GM12878 (cell line): Measurements from ENCODE around the gene MAPK8. TPM values are rescaled to one million over a fixed set of nuclear protein-coding genes. Genes with fewer than 3 reads are reported as not detected.

ENCODE experiments used
- BHLHE40 ChIP-seq, 2 experiments: fragments of 450-650 bp in 1 of 2; IDR thresholded peaks; 2 replicates each; pipeline ENCODE4 v1.6.1; 2011 to 2017; ENCODE audit warnings: low read depth in 2 of 2, borderline replicate concordance in 1 of 2, improper control_type of control experiment in 1 of 2, low read length in 1 of 2, mild to moderate bottlenecking in 1 of 2
- CHD2 ChIP-seq: IDR thresholded peaks from 2 replicates; pipeline ENCODE4 v1.6.1; 2011; ENCODE audit warnings: low read depth, low read length, improper control_type of control experiment, borderline replicate concordance
- E4F1 ChIP-seq: fragments of 450-650 bp; IDR thresholded peaks from 2 replicates; pipeline ENCODE4 v1.6.1; 2018; ENCODE audit warnings: borderline replicate concordance, mild to moderate bottlenecking; ENCODE audit not compliant: partially characterized antibody
- HDGF ChIP-seq: fragments of 450-650 bp; IDR thresholded peaks from 2 replicates; pipeline ENCODE4 v1.6.1; 2016; ENCODE audit warnings: antibody characterized with exemption
- IKZF1 ChIP-seq: fragments of 450-650 bp; conservative IDR thresholded peaks from 2 replicates; pipeline ENCODE4 v1.6.1; 2017; ENCODE audit warnings: antibody characterized with exemption, mild to moderate bottlenecking
- IKZF2 ChIP-seq, 2 experiments: fragments of 450-650 bp; IDR thresholded peaks; 2 replicates each; pipeline ENCODE4 v1.6.1; 2017; ENCODE audit warnings: mild to moderate bottlenecking in 2 of 2, moderate library complexity in 2 of 2
- IRF4 ChIP-seq: IDR thresholded peaks from 2 replicates; pipeline ENCODE4 v1.6.1; 2011; ENCODE audit warnings: low read depth, low read length
- LARP7 ChIP-seq: fragments of 450-650 bp; IDR thresholded peaks from 2 replicates; pipeline ENCODE4 v1.6.1; 2017; ENCODE audit warnings: mild to moderate bottlenecking
- NFIC ChIP-seq: IDR thresholded peaks from 2 replicates; pipeline ENCODE4 v1.6.1; 2012; ENCODE audit warnings: low read depth, mild to moderate bottlenecking, inconsistent platforms, low read length, moderate library complexity
- NR2F1 ChIP-seq: fragments of 450-650 bp; conservative IDR thresholded peaks from 2 replicates; pipeline ENCODE4 v1.6.1; 2017; ENCODE audit warnings: mild to moderate bottlenecking
- RB1 ChIP-seq: fragments of 450-650 bp; formaldehyde crosslinking; IDR thresholded peaks from 2 replicates; pipeline ENCODE4 v1.6.1; 2017; ENCODE audit warnings: mild to moderate bottlenecking, borderline replicate concordance
- RUNX3 ChIP-seq: IDR thresholded peaks from 2 replicates; pipeline ENCODE4 v1.6.1; 2012; ENCODE audit warnings: low read length, inconsistent platforms
- TCF7 ChIP-seq: IDR thresholded peaks from 2 replicates; pipeline ENCODE4 v1.6.1; 2014; ENCODE audit warnings: antibody characterized with exemption, borderline replicate concordance
- polyA plus RNA-seq, 11 experiments: library from polyadenylated mRNA; depleted of rRNA in 4 of 11; unstranded in 6 of 11; stranded (reverse) in 5 of 11; fragments of >200 nt; fragmentation: Nextera tagmentation in 4 of 11; fragmentation: Illumina TruSeq in 1 of 11; extraction: Ambion mirVana in 4 of 11; extraction: Trizol in 1 of 11; gene quantifications; 1 replicate in 1 of 11; 2 replicates in 10 of 11; pipeline versions ENCODE4 v1.2.1 to v1.2.3, GENCODE V29; 2011 to 2016; ENCODE audit warnings: inconsistent platforms in 2 of 11, missing spikeins in 2 of 11, low read depth in 1 of 11
- total RNA-seq, 4 experiments: library from RNA; depleted of rRNA in 3 of 4; stranded (reverse); fragments of >200 nt in 3 of 4; fragmentation: Illumina TruSeq in 1 of 4; extraction: Trizol in 1 of 4; gene quantifications; 2 replicates each; pipeline versions ENCODE4 v1.2.1 to v1.2.3, GENCODE V29; 2013 to 2021
- TF ChIP-seq, protein P1 (sequence below): fragments of 450-650 bp; IDR thresholded peaks from 2 replicates; pipeline ENCODE4 v1.6.1; 2017; ENCODE audit warnings: mild to moderate bottlenecking, moderate library complexity
- TF ChIP-seq, protein P2 (sequence below): IDR thresholded peaks from 2 replicates; pipeline ENCODE4 v1.6.1; 2011; ENCODE audit warnings: mild to moderate bottlenecking, low read depth, low read length, moderate library complexity; ENCODE audit not compliant: insufficient replicate concordance
- TF ChIP-seq, protein P3 (sequence below): fragments of 450-650 bp; IDR thresholded peaks from 2 replicates; pipeline ENCODE4 v1.6.1; 2017; ENCODE audit warnings: low read depth, mild to moderate bottlenecking, moderate library complexity

The MAPK8 gene
- total and polyA plus RNA-seq, 10 of the 15 experiments (the other 5 are each of a cell fraction or from before 2014, with no cell fraction given): 3.9 to 102 (median 40.0) TPM

GRCh38 chr10:48287417-48288391, 18.8 kb upstream of the MAPK8 start (continued):
- TF ChIP-seq BHLHE40 (IDR thresholded peaks at IDR 0.05; ENCODE audit: borderline replicate concordance in 1 of 2, low read depth in 2 of 2, low read length in 1 of 2) (peak; percentile 36 to 52; a peak in 3 of 4 replicates), IRF4 (0 out of 2 replicates have a peak, but pooled peaks have one; percentile 36), RB1 (no peak), IKZF1 (peak; percentile 54), RUNX3 (peak; percentile 50), LARP7 (no peak), HDGF (peak; percentile 27; the same call in 1 of the 2 replicates), TCF7 (no peak), CHD2 (no peak), NFIC (no peak), IKZF2 (IDR thresholded peaks at IDR 0.05) (peak; percentile 61 to 64; a peak in 3 of 4 replicates), E4F1 (no peak), NR2F1 (peak; percentile 78)
- TF ChIP-seq, protein P1, sequence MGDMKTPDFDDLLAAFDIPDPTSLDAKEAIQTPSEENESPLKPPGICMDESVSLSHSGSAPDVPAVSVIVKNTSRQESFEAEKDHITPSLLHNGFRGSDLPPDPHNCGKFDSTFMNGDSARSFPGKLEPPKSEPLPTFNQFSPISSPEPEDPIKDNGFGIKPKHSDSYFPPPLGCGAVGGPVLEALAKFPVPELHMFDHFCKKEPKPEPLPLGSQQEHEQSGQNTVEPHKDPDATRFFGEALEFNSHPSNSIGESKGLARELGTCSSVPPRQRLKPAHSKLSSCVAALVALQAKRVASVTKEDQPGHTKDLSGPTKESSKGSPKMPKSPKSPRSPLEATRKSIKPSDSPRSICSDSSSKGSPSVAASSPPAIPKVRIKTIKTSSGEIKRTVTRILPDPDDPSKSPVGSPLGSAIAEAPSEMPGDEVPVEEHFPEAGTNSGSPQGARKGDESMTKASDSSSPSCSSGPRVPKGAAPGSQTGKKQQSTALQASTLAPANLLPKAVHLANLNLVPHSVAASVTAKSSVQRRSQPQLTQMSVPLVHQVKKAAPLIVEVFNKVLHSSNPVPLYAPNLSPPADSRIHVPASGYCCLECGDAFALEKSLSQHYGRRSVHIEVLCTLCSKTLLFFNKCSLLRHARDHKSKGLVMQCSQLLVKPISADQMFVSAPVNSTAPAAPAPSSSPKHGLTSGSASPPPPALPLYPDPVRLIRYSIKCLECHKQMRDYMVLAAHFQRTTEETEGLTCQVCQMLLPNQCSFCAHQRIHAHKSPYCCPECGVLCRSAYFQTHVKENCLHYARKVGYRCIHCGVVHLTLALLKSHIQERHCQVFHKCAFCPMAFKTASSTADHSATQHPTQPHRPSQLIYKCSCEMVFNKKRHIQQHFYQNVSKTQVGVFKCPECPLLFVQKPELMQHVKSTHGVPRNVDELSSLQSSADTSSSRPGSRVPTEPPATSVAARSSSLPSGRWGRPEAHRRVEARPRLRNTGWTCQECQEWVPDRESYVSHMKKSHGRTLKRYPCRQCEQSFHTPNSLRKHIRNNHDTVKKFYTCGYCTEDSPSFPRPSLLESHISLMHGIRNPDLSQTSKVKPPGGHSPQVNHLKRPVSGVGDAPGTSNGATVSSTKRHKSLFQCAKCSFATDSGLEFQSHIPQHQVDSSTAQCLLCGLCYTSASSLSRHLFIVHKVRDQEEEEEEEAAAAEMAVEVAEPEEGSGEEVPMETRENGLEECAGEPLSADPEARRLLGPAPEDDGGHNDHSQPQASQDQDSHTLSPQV: 0 out of 2 replicates have a peak, but pooled peaks have one; percentile 57
- TF ChIP-seq, protein P2, sequence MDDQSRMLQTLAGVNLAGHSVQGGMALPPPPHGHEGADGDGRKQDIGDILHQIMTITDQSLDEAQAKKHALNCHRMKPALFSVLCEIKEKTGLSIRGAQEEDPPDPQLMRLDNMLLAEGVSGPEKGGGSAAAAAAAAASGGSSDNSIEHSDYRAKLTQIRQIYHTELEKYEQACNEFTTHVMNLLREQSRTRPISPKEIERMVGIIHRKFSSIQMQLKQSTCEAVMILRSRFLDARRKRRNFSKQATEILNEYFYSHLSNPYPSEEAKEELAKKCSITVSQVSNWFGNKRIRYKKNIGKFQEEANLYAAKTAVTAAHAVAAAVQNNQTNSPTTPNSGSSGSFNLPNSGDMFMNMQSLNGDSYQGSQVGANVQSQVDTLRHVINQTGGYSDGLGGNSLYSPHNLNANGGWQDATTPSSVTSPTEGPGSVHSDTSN: peak; percentile 49
- TF ChIP-seq, protein P3, sequence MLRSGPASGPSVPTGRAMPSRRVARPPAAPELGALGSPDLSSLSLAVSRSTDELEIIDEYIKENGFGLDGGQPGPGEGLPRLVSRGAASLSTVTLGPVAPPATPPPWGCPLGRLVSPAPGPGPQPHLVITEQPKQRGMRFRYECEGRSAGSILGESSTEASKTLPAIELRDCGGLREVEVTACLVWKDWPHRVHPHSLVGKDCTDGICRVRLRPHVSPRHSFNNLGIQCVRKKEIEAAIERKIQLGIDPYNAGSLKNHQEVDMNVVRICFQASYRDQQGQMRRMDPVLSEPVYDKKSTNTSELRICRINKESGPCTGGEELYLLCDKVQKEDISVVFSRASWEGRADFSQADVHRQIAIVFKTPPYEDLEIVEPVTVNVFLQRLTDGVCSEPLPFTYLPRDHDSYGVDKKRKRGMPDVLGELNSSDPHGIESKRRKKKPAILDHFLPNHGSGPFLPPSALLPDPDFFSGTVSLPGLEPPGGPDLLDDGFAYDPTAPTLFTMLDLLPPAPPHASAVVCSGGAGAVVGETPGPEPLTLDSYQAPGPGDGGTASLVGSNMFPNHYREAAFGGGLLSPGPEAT: peak; percentile 32; the same call in 1 of the 2 replicates
